ENCODE results near the gene DUSP22. TPM values are rescaled to one million over a fixed set of nuclear protein-coding genes. Genes with fewer than 3 reads are reported as not detected.

The DUSP22 gene
- total RNA-seq, 1 experiment from 2014 or later = 25.0 TPM

DNA sequence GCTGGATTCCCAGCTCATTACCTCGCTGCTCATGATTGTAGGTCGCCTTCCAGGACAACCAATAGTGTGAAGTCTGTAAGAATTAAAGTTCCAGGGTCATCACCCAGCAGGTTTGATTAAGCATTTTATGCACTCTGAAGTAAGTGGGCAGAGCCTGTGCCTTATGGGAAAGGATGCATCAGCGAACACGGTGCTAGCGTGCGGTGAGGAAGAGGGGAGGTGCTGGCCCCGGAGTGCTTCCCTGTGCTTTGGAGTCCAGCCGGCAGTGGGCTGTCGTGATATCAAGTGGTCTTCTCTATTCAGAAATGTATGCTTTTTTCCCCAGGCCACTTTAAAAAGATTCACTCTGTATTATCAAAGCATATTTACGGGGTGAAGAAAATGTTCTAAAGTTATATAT, 16.0 kb downstream of the DUSP22 start:
- Histone ChIP-seq H4K5ac (ENCODE audit: insufficient read length, low read depth, low read length) (no peak overlapping the region), H2BK120ac (ENCODE audit: low read depth, low read length, poor library complexity, severe bottlenecking) (no peak overlapping the region), H2AFZ (ENCODE audit: low read length) (no peak overlapping the region), H2BK5ac (ENCODE audit: insufficient read length, low read length) (no peak overlapping the region), H3K23me2 (ENCODE audit: insufficient read length, low read depth, low read length, poor library complexity, severe bottlenecking) (no peaks in the 10 kb centered on the region), H3K27ac (ENCODE audit: insufficient read length, low read depth, low read length) (no peak overlapping the region), H3K14ac (ENCODE audit: insufficient read depth, low read length) (no peak overlapping the region), H3K9me3 (ENCODE audit: control insufficient read depth, low read depth, low read length) (peaks cover 57% of the 10 kb centered on the region), H2BK15ac (ENCODE audit: low read depth, low read length) (no peak overlapping the region), H3K4ac (ENCODE audit: low read depth, low read length) (no peak overlapping the region), H3K56ac (ENCODE audit: insufficient read length, low read depth, low read length) (no peak overlapping the region), H2AK5ac (ENCODE audit: insufficient read length, low read length) (no peak overlapping the region), H3K18ac (ENCODE audit: insufficient read length, low read depth, low read length) (no peak overlapping the region), H2BK20ac (ENCODE audit: low read depth, low read length, poor library complexity, severe bottlenecking) (no peak overlapping the region), H3K9ac (ENCODE audit: extremely low read depth, insufficient read length, low read length) (no peak overlapping the region), H4K91ac (ENCODE audit: insufficient read length, low read depth, low read length) (no peak overlapping the region), H3K79me1 (ENCODE audit: insufficient read depth, low read depth, low read length, poor library complexity, severe bottlenecking) (no peaks in the 10 kb centered on the region), H4K20me1 (ENCODE audit: control insufficient read depth, insufficient read depth, insufficient read length) (no peaks in the 10 kb centered on the region), H3K79me2 (ENCODE audit: insufficient read depth, low read length) (no peaks in the 10 kb centered on the region), H3K4me1 (ENCODE audit: insufficient read depth, low read length) (no peaks in the 10 kb centered on the region), H3K27me3 (ENCODE audit: insufficient read depth, low read length) (no peaks in the 10 kb centered on the region), H4K8ac (replicated peaks; ENCODE audit: insufficient read length, low read depth, low read length) (no peak overlapping the region), H3T11ph (ENCODE audit: low read length) (no peak overlapping the region), H3K23ac (ENCODE audit: insufficient read length, low read depth, low read length) (no peak overlapping the region), H2BK12ac (ENCODE audit: insufficient read length, low read depth, low read length) (no peak overlapping the region), H3K4me2 (ENCODE audit: insufficient read depth, insufficient read length, low read length) (no peak overlapping the region)
- TF ChIP-seq, protein P1, sequence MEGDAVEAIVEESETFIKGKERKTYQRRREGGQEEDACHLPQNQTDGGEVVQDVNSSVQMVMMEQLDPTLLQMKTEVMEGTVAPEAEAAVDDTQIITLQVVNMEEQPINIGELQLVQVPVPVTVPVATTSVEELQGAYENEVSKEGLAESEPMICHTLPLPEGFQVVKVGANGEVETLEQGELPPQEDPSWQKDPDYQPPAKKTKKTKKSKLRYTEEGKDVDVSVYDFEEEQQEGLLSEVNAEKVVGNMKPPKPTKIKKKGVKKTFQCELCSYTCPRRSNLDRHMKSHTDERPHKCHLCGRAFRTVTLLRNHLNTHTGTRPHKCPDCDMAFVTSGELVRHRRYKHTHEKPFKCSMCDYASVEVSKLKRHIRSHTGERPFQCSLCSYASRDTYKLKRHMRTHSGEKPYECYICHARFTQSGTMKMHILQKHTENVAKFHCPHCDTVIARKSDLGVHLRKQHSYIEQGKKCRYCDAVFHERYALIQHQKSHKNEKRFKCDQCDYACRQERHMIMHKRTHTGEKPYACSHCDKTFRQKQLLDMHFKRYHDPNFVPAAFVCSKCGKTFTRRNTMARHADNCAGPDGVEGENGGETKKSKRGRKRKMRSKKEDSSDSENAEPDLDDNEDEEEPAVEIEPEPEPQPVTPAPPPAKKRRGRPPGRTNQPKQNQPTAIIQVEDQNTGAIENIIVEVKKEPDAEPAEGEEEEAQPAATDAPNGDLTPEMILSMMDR (conservative IDR thresholded peaks at IDR 0.05) = no peak
- Mint-ChIP-seq H3K4me3 (no peak overlapping the region), H3K27ac (no peak overlapping the region; a peak in 1 of 7 replicates), H3K4me1 (0 out of 4 replicates have a peak, but pooled peaks cover 0 to 1% of the 10 kb centered on the region in 2 experiments), H3K36me3 (ENCODE audit: insufficient read depth in 1 of 3, low read depth in 3 of 3) (peaks cover 5 to 30% (median 7%) of the 10 kb centered on the region in 3 experiments; a peak in 6 of 7 replicates), H3K9me3 (peaks cover 18 to 30% of the 10 kb centered on the region in 2 experiments), H3K27me3 (ENCODE audit: low read depth) (no peaks in the 10 kb centered on the region)
- WGBS (ENCODE audit: extremely low coverage, insufficient read length, low lambda C conversion rate) = no CpG with 5 or more reads among the region's 10 CpGs
- no peak for DNase-seq

All from H9 (cell line).